Mononuclear cell (primary cell): ENCODE measurements around the gene MX2. TPM values are rescaled to one million over a fixed set of nuclear protein-coding genes. Genes with fewer than 3 reads are reported as not detected.

ENCODE experiments used
- H3K27me3 ChIP-seq: 2 replicates; pipeline ENCODE4 v1.6.0; 2011; ENCODE audit warnings: low read length, control low read depth; ENCODE audit not compliant: insufficient read depth
- H3K4me1 ChIP-seq: 2 replicates; pipeline ENCODE4 v1.5.1; 2011; ENCODE audit warnings: mild to moderate bottlenecking, low read length, control low read depth; ENCODE audit not compliant: insufficient read depth
- H3K4me3 ChIP-seq: 2 replicates; pipeline ENCODE4 v1.5.1; 2011; ENCODE audit warnings: mild to moderate bottlenecking, low read length, moderate library complexity
- H3K9me3 ChIP-seq: 2 replicates; pipeline ENCODE4 v1.5.1; 2011; ENCODE audit warnings: low read depth, mild to moderate bottlenecking, control low read depth, low read length
- total RNA-seq: library from RNA; depleted of rRNA; stranded (reverse); fragments of >200 nt; gene quantifications from one replicate; pipeline ENCODE4 v1.2.3, GENCODE V29; 2012

Gene MX2
- total RNA-seq, 1 donor: 32.6 TPM

DNA sequence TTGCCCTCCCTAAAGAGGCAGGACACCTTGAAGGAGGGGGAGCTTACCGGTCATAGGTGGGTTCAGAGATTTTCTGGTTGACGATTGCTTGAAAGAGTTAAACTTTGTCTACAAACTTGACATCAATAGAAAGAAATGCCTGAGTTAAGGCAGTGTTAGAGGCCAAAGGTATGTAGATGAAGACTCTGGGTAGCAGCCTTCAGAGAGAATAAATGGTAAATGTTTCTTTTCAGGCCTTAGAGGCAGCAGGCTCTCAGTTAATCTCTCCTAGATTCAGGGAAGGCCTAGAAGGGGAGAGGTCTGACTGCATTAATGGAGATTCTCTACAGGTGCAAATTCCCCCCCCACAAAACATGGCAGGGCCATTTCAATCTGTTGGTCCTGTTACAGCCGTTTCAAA lies 91.9 kb downstream of the MX2 start:
- Histone ChIP-seq H3K9me3 (no peaks in the 10 kb centered on the region), H3K27me3 (no peaks in the 10 kb centered on the region), H3K4me3 (no peak overlapping the region), H3K4me1 (no peaks in the 10 kb centered on the region)

DNA sequence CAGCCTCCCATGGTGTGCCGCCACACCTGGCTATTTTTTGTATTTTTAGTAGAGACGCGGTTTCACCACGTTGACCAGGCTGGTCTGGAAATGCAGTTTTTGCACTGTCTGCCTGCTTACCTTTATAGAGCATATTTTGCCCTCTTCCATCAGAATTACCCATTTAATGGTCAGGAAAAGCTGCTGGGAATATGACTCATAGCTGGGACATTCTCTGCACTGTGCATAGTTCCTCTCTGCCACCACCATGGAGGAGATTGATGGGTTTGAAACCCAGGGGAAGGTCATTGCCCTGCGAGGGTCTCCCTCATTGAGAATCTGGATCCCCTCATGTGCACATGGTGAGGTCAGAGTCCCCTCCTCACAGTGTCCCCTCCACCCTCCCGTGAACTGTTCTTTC lies 96.3 kb downstream of the MX2 start:
- no peaks in the 10 kb centered on the region for H3K9me3 ChIP-seq
- no peaks in the 10 kb centered on the region for H3K4me1 ChIP-seq
- H3K4me3 ChIP-seq: no peak overlapping the region
- H3K27me3 ChIP-seq: no peaks in the 10 kb centered on the region

DNA sequence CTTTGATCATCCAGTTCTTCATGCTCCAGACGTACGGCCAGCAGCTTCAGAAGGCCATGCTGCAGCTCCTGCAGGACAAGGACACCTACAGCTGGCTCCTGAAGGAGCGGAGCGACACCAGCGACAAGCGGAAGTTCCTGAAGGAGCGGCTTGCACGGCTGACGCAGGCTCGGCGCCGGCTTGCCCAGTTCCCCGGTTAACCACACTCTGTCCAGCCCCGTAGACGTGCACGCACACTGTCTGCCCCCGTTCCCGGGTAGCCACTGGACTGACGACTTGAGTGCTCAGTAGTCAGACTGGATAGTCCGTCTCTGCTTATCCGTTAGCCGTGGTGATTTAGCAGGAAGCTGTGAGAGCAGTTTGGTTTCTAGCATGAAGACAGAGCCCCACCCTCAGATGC lies 96.7 kb downstream of the MX2 start:
- Histone ChIP-seq H3K4me1 (no peaks in the 10 kb centered on the region), H3K27me3 (no peaks in the 10 kb centered on the region), H3K4me3 (no peak overlapping the region), H3K9me3 (no peaks in the 10 kb centered on the region)

Other genes starting within 250 kb of the MX2 start
- gene BACE2, start 193.9 kb upstream of the MX2 start, total RNA-seq: 2.3 TPM
- gene FAM3B, start 45.2 kb upstream of the MX2 start, total RNA-seq: 0.73 TPM
- 77.8 TPM for gene MX1, start 64.2 kb downstream of the MX2 start, total RNA-seq
- not detected for gene TMPRSS2, start 146.1 kb downstream of the MX2 start, total RNA-seq